Endothelial cell of umbilical vein (primary cell): ENCODE results near the gene KAZN. TPM values are rescaled to one million over a fixed set of nuclear protein-coding genes. Genes with fewer than 3 reads are reported as not detected.

ENCODE experiments used
- BruUV-seq: library from RNA; stranded (reverse); fragments of 400-500 nt; replicated peaks from 2 replicates; lab custom pipeline; 2021; lab: Mats Ljungman, UMichigan
- CTCF ChIA-PET: fragments of 300-600, 350-600 bp; sonication (Branson Sonifier 250); formaldehyde crosslinking; loops from one replicate; lab custom pipeline; 2021; ENCODE audit warnings: antibody characterized with exemption, inconsistent platforms; lab: Charles Lee
- POLR2A ChIA-PET: fragments of 300-600, 350-600 bp; sonication (Branson Sonifier 250); formaldehyde crosslinking; loops from one replicate; lab custom pipeline; 2021; ENCODE audit warnings: antibody characterized with exemption, inconsistent platforms; lab: Charles Lee
- DNase-seq: peaks from one replicate; pipeline ENCODE4 v3.0.0-alpha.2; 2011; ENCODE audit warnings: low read depth, low spot score
- FAIRE-seq: peaks from 2 replicates; lab custom pipeline; 2011; peaks lifted over from hg19 to GRCh38; lab: Jason Lieb, UNC
- H2AFZ ChIP-seq: 2 replicates; pipeline ENCODE4 v1.6.0; 2012; ENCODE audit warnings: low read depth, low read length, control low read depth, inconsistent platforms
- H3K27ac ChIP-seq: 2 replicates; pipeline ENCODE4 v1.5.1; 2011; ENCODE audit warnings: low read depth, mild to moderate bottlenecking, control low read depth, low read length, moderate library complexity; ENCODE audit not compliant: insufficient read depth
- H3K27me3 ChIP-seq, 2 experiments: 2 replicates each; pipeline versions ENCODE4 v1.6.0 to v1.6.1; 2011; ENCODE audit warnings: low read length in 2 of 2, mixed read lengths in 1 of 2; ENCODE audit not compliant: control insufficient read depth in 2 of 2, insufficient read depth in 2 of 2
- H3K36me3 ChIP-seq, 2 experiments: 2 replicates in 1 of 2; 3 replicates in 1 of 2; pipeline ENCODE4 v1.5.1; 2011; ENCODE audit warnings: low read length in 2 of 2, mild to moderate bottlenecking in 1 of 2, moderate library complexity in 1 of 2; ENCODE audit not compliant: control insufficient read depth in 2 of 2, insufficient read depth in 2 of 2; ENCODE audit errors: extremely low read depth in 1 of 2
- H3K4me1 ChIP-seq: 3 replicates; pipeline ENCODE4 v1.5.1; 2011; ENCODE audit warnings: mild to moderate bottlenecking, low read length; ENCODE audit not compliant: control insufficient read depth, insufficient read depth; ENCODE audit errors: extremely low read depth
- H3K4me2 ChIP-seq: 2 replicates; pipeline ENCODE4 v1.6.1; 2011; ENCODE audit warnings: low read length, control low read depth, mixed read lengths; ENCODE audit not compliant: insufficient read depth
- H3K4me3 ChIP-seq, 3 experiments: fragments of 200-600 bp in 1 of 3; sonication (generic), shearing (Covaris generic) in 1 of 3; replicated peaks in 1 of 3; 2 replicates each; pipeline ENCODE4 v1.5.1; 2011 to 2016; ENCODE audit warnings: control low read depth in 3 of 3, low read length in 3 of 3, mild to moderate bottlenecking in 2 of 3, inconsistent platforms in 1 of 3, low read depth in 1 of 3, moderate library complexity in 1 of 3; ENCODE audit not compliant: insufficient read depth in 1 of 3
- H3K79me2 ChIP-seq: 2 replicates; pipeline ENCODE4 v1.6.0; 2012; ENCODE audit warnings: low read length, inconsistent platforms; ENCODE audit not compliant: control insufficient read depth, insufficient read depth
- H3K9ac ChIP-seq: replicated peaks from 2 replicates; pipeline ENCODE3; 2011; ENCODE audit warnings: low read length, control low read depth; ENCODE audit not compliant: insufficient read depth; ENCODE audit errors: extremely low read depth
- H3K9me1 ChIP-seq: replicated peaks from 3 replicates; pipeline ENCODE4 v1.6.0; 2011; ENCODE audit warnings: mild to moderate bottlenecking, low read length; ENCODE audit not compliant: control insufficient read depth, insufficient read depth; ENCODE audit errors: extremely low read depth
- H3K9me3 ChIP-seq: replicated peaks from 2 replicates; pipeline ENCODE4 v1.5.1; 2012; ENCODE audit warnings: low read length, inconsistent platforms; ENCODE audit not compliant: control insufficient read depth, insufficient read depth
- H4K20me1 ChIP-seq: replicated peaks from 2 replicates; pipeline ENCODE3; 2011; ENCODE audit warnings: mild to moderate bottlenecking, low read length; ENCODE audit not compliant: control insufficient read depth, insufficient read depth; ENCODE audit errors: extremely low read depth
- EZH2 ChIP-seq: IDR thresholded peaks from 2 replicates; pipeline ENCODE4 v1.6.1; 2012; ENCODE audit warnings: borderline replicate concordance, low read depth, mild to moderate bottlenecking, moderate library complexity, low read length, inconsistent platforms; ENCODE audit not compliant: severe bottlenecking
- FOS ChIP-seq: IDR thresholded peaks from 2 replicates; pipeline ENCODE4 v1.6.1; 2011; ENCODE audit warnings: mild to moderate bottlenecking, low read length, moderate library complexity, borderline replicate concordance; ENCODE audit not compliant: insufficient read depth
- GATA2 ChIP-seq: IDR thresholded peaks from 2 replicates; pipeline ENCODE4 v1.7.0; 2011; ENCODE audit warnings: low read depth, mild to moderate bottlenecking, moderate library complexity, mixed read lengths, low read length; ENCODE audit not compliant: insufficient read length, insufficient read depth
- JUN ChIP-seq: IDR thresholded peaks from 2 replicates; pipeline ENCODE4 v1.6.1; 2011; ENCODE audit warnings: borderline replicate concordance, low read depth; ENCODE audit not compliant: insufficient read length, insufficient read depth
- MYC ChIP-seq: IDR thresholded peaks from one replicate; pipeline ENCODE4 v1.6.1; 2011; ENCODE audit warnings: mild to moderate bottlenecking, low read depth, low read length
- POLR2A ChIP-seq: IDR thresholded peaks from 2 replicates; pipeline ENCODE4 v1.6.1; 2012; ENCODE audit warnings: low read depth, mild to moderate bottlenecking, control low read depth, low read length
- POLR2AphosphoS5 ChIP-seq: IDR thresholded peaks from 2 replicates; pipeline ENCODE4 v1.6.1; 2012; ENCODE audit warnings: low read depth, mild to moderate bottlenecking, control low read depth, low read length, moderate library complexity; ENCODE audit not compliant: insufficient read depth
- dilution Hi-C: fragments of 300-500 bp; cut with MboI; formaldehyde crosslinking; loops from one replicate; pipeline ENCODE4 v1.15.0; 2019; ENCODE audit warnings: low sequenced_read_pairs; ENCODE audit not compliant: extremely low pct_ligation_motif_present
- intact Hi-C: fragments of 100-400 bp; cut with micrococcal nuclease; formaldehyde crosslinking; loops from one replicate; pipeline ENCODE4 v1.10.0; 2022
- polyA plus RNA-seq, 4 experiments: library from polyadenylated mRNA; depleted of rRNA in 3 of 4; stranded (reverse) in 3 of 4; unstranded in 1 of 4; fragments of >200 nt; gene quantifications; 2 replicates each; pipeline versions ENCODE4 v1.2.1 to v1.2.3, GENCODE V29; 2011 to 2012; ENCODE audit warnings: missing spikeins in 1 of 4
- total RNA-seq: library from RNA; stranded (reverse); gene quantifications from 2 replicates; pipeline ENCODE4 v1.2.3, GENCODE V29; 2021
- TF ChIP-seq, protein P1 (sequence below), 2 donors: IDR thresholded peaks; 1 replicate in 1 of 2; 2 replicates in 1 of 2; pipeline ENCODE4 v1.5.1; 2011; ENCODE audit warnings: low read length in 2 of 2, mild to moderate bottlenecking in 2 of 2, moderate library complexity in 2 of 2, control low read depth in 1 of 2, inconsistent platforms in 1 of 2, low read depth in 1 of 2; ENCODE audit not compliant: insufficient read depth in 1 of 2; ENCODE audit errors: extremely low read depth in 1 of 2
- TF ChIP-seq, protein P2 (sequence below): IDR thresholded peaks from 2 replicates; pipeline ENCODE4 v1.6.1; 2011; ENCODE audit not compliant: insufficient read depth, insufficient read length

KAZN gene
- total and polyA plus RNA-seq, 2 donors (not counting 3 experiments of a cell fraction or from before 2014, with no cell fraction given), result 1.6 to 5.8 TPM

GRCh38 chr1:15115542-15116330 lies 517.3 kb downstream of the KAZN start:
- Histone ChIP-seq H3K9ac (no peak overlapping the region), H3K9me3 (no peaks in the 10 kb centered on the region), H3K36me3 (no peaks in the 10 kb centered on the region), H3K27ac (no peak overlapping the region), H3K4me3 (no peak overlapping the region), H2AFZ (no peak overlapping the region), H3K4me2 (no peak overlapping the region), H3K9me1 (no peaks in the 10 kb centered on the region), H3K4me1 (no peaks in the 10 kb centered on the region), H4K20me1 (no peaks in the 10 kb centered on the region), H3K27me3 (peaks cover 0 to 2% of the 10 kb centered on the region in 2 experiments), H3K79me2 (no peaks in the 10 kb centered on the region)
- ChIA-PET POLR2A (no interaction called here), CTCF (interaction anchor here (0.8 to 1.5 kb wide), 2 partner anchors 9 to 13 kb away, joined by 3 to 4 read pairs; no protein-coding TSS in a partner anchor)
- TF ChIP-seq, protein P1, sequence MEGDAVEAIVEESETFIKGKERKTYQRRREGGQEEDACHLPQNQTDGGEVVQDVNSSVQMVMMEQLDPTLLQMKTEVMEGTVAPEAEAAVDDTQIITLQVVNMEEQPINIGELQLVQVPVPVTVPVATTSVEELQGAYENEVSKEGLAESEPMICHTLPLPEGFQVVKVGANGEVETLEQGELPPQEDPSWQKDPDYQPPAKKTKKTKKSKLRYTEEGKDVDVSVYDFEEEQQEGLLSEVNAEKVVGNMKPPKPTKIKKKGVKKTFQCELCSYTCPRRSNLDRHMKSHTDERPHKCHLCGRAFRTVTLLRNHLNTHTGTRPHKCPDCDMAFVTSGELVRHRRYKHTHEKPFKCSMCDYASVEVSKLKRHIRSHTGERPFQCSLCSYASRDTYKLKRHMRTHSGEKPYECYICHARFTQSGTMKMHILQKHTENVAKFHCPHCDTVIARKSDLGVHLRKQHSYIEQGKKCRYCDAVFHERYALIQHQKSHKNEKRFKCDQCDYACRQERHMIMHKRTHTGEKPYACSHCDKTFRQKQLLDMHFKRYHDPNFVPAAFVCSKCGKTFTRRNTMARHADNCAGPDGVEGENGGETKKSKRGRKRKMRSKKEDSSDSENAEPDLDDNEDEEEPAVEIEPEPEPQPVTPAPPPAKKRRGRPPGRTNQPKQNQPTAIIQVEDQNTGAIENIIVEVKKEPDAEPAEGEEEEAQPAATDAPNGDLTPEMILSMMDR (IDR thresholded peaks at IDR 0.05; ENCODE audit: extremely low read depth in 1 of 2, insufficient read depth in 1 of 2, low read depth in 1 of 2, low read length in 2 of 2), result no peak
- TF ChIP-seq JUN (no peak), EZH2 (no peak), GATA2 (no peak), POLR2AphosphoS5 (no peak), MYC (no peak), POLR2A (no peak), FOS (no peak)
- TF ChIP-seq, protein P2, sequence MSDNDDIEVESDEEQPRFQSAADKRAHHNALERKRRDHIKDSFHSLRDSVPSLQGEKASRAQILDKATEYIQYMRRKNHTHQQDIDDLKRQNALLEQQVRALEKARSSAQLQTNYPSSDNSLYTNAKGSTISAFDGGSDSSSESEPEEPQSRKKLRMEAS, result no peak
- no TSS peak for BruUV-seq
- dilution Hi-C loops, result no loop called here
- FAIRE-seq (no peak), DNase-seq (no peak)
- intact Hi-C loops, result no loop called here
